HEK293 (cell line): Measurements from ENCODE around the gene CEP83.

ENCODE experiments used
- CTCF ChIA-PET: fragments of 350-600 bp; formaldehyde crosslinking; extraction: SDS; loops from one replicate; lab custom pipeline; 2021; ENCODE audit warnings: antibody characterized with exemption; lab: Yijun Ruan, JAX
- POLR2A ChIA-PET: fragments of 300-600 bp; formaldehyde crosslinking; extraction: SDS; loops from one replicate; lab custom pipeline; 2020; ENCODE audit warnings: antibody characterized with exemption, inconsistent platforms; lab: Yijun Ruan, JAX
- H3K27ac ChIP-seq: fragments of 200-500 bp; sonication (Bioruptor generic); 2 replicates; pipeline ENCODE4 v1.5.1; 2014; ENCODE audit warnings: low read depth, low read length, control low read depth, inconsistent platforms; ENCODE audit errors: extremely low read depth
- H3K36me3 ChIP-seq, 2 experiments: fragments of 200-500 bp in 1 of 2; sonication (Bioruptor generic) in 1 of 2; 1 replicate in 1 of 2; 2 replicates in 1 of 2; pipeline ENCODE4 v1.5.1; 2014 to 2017; ENCODE audit warnings: inconsistent platforms in 2 of 2, low read length in 2 of 2; ENCODE audit not compliant: control insufficient read depth in 2 of 2, insufficient read depth in 1 of 2
- H3K4me1 ChIP-seq: fragments of 200-500 bp; sonication (Bioruptor generic); 2 replicates; pipeline ENCODE4 v1.5.1; 2014; ENCODE audit warnings: mild to moderate bottlenecking, low read length, inconsistent platforms; ENCODE audit not compliant: control insufficient read depth, insufficient read depth
- H3K4me3 ChIP-seq: 2 replicates; pipeline ENCODE4 v1.5.1; 2011; ENCODE audit warnings: low read depth, mild to moderate bottlenecking, control low read depth, low read length, moderate library complexity
- H3K9me3 ChIP-seq: fragments of 200-500 bp; sonication (Bioruptor generic); 2 replicates; pipeline ENCODE4 v1.5.1; 2014; ENCODE audit warnings: low read depth, low read length, inconsistent platforms; ENCODE audit not compliant: control insufficient read depth, insufficient read depth
- EGR2 ChIP-seq: fragments of 450-650 bp; formaldehyde crosslinking; IDR thresholded peaks from 2 replicates; pipeline ENCODE4 v1.5.1; 2016; ENCODE audit warnings: low read depth, missing biosample characterization, missing genetic modification characterization
- HOXA7 ChIP-seq: sonication (generic); formaldehyde crosslinking; IDR thresholded peaks from 2 replicates; pipeline ENCODE4 v1.8.1; 2022; ENCODE audit warnings: missing genetic modification reagents, borderline replicate concordance
- MEIS1 ChIP-seq: sonication (generic); formaldehyde crosslinking; IDR thresholded peaks from 2 replicates; pipeline ENCODE4 v1.8.1; 2022; ENCODE audit warnings: missing genetic modification reagents, mild to moderate bottlenecking, borderline replicate concordance
- YY2 ChIP-seq: fragments of 450-650 bp; formaldehyde crosslinking; IDR thresholded peaks from 2 replicates; pipeline ENCODE4 v1.5.1; 2016; ENCODE audit warnings: missing biosample characterization, missing genetic modification characterization
- ZBTB20 ChIP-seq: fragments of 450-650 bp; formaldehyde crosslinking; IDR thresholded peaks from 2 replicates; pipeline ENCODE4 v1.5.1; 2016; ENCODE audit warnings: missing biosample characterization, missing genetic modification characterization
- ZNF121 ChIP-seq: fragments of 450-650 bp; formaldehyde crosslinking; IDR thresholded peaks from 2 replicates; pipeline ENCODE4 v1.5.1; 2016; ENCODE audit warnings: missing biosample characterization, missing genetic modification characterization
- ZNF140 ChIP-seq: fragments of 450-650 bp; formaldehyde crosslinking; IDR thresholded peaks from 2 replicates; pipeline ENCODE4 v1.5.1; 2016; ENCODE audit warnings: missing biosample characterization, missing genetic modification characterization
- ZNF146 ChIP-seq: fragments of 450-650 bp; formaldehyde crosslinking; IDR thresholded peaks from 2 replicates; pipeline ENCODE4 v1.5.1; 2016; ENCODE audit warnings: missing biosample characterization, missing genetic modification characterization
- ZNF174 ChIP-seq: fragments of 450-650 bp; formaldehyde crosslinking; IDR thresholded peaks from 2 replicates; pipeline ENCODE4 v1.5.0; 2017; ENCODE audit warnings: missing biosample characterization, mild to moderate bottlenecking, missing genetic modification characterization
- ZNF2 ChIP-seq: fragments of 450-650 bp; formaldehyde crosslinking; IDR thresholded peaks from 2 replicates; pipeline ENCODE4 v1.5.1; 2016; ENCODE audit warnings: missing biosample characterization, missing genetic modification characterization
- ZNF24 ChIP-seq: fragments of 450-650 bp; formaldehyde crosslinking; IDR thresholded peaks from 2 replicates; pipeline ENCODE4 v1.5.1; 2016; ENCODE audit warnings: missing biosample characterization, missing genetic modification characterization
- ZNF324 ChIP-seq: fragments of 450-650 bp; formaldehyde crosslinking; IDR thresholded peaks from 2 replicates; pipeline ENCODE4 v1.5.1; 2016; ENCODE audit warnings: missing biosample characterization, missing genetic modification characterization
- ZNF354C ChIP-seq: fragments of 450-650 bp; formaldehyde crosslinking; IDR thresholded peaks from 2 replicates; pipeline ENCODE4 v1.5.1; 2016; ENCODE audit warnings: missing biosample characterization, missing genetic modification characterization, low read depth, borderline replicate concordance
- ZNF48 ChIP-seq: fragments of 450-650 bp; formaldehyde crosslinking; IDR thresholded peaks from 2 replicates; pipeline ENCODE4 v1.5.1; 2016; ENCODE audit warnings: missing biosample characterization, missing genetic modification characterization
- ZNF521 ChIP-seq: fragments of 450-650 bp; formaldehyde crosslinking; IDR thresholded peaks from 2 replicates; pipeline ENCODE4 v1.5.1; 2017; ENCODE audit warnings: missing biosample characterization, mild to moderate bottlenecking, missing genetic modification characterization
- ZNF555 ChIP-seq: fragments of 450-650 bp; formaldehyde crosslinking; conservative IDR thresholded peaks from 2 replicates; pipeline ENCODE4 v1.5.1; 2017; ENCODE audit warnings: missing biosample characterization, mild to moderate bottlenecking, missing genetic modification characterization, inconsistent platforms
- ZNF561 ChIP-seq: fragments of 450-650 bp; IDR thresholded peaks from 2 replicates; pipeline ENCODE4 v1.5.1; 2018; ENCODE audit warnings: missing biosample characterization, missing genetic modification characterization, borderline replicate concordance
- ZNF654 ChIP-seq: fragments of 450-650 bp; formaldehyde crosslinking; IDR thresholded peaks from 2 replicates; pipeline ENCODE4 v1.5.1; 2016; ENCODE audit warnings: low read depth, missing biosample characterization, missing genetic modification characterization
- ZNF768 ChIP-seq: fragments of 450-650 bp; formaldehyde crosslinking; IDR thresholded peaks from 2 replicates; pipeline ENCODE4 v1.5.1; 2018; ENCODE audit warnings: missing biosample characterization, mild to moderate bottlenecking, missing genetic modification characterization
- ZNF830 ChIP-seq: fragments of 450-650 bp; IDR thresholded peaks from 2 replicates; pipeline ENCODE4 v1.5.0; 2018; ENCODE audit warnings: missing biosample characterization, missing genetic modification characterization, low read depth, mild to moderate bottlenecking, moderate library complexity
- TF ChIP-seq, protein P1 (sequence below): fragments of 450-650 bp; formaldehyde crosslinking; IDR thresholded peaks from 2 replicates; pipeline ENCODE4 v1.5.1; 2016; ENCODE audit warnings: missing biosample characterization, missing genetic modification characterization
- TF ChIP-seq, protein P2 (sequence below): fragments of 450-650 bp; formaldehyde crosslinking; IDR thresholded peaks from 2 replicates; pipeline ENCODE4 v1.5.1; 2016; ENCODE audit warnings: missing biosample characterization, missing genetic modification characterization, low read depth
- TF ChIP-seq, protein P3 (sequence below): fragments of 450-650 bp; formaldehyde crosslinking; IDR thresholded peaks from 2 replicates; pipeline ENCODE4 v1.5.1; 2016; ENCODE audit warnings: missing biosample characterization, missing genetic modification characterization
- TF ChIP-seq, protein P4 (sequence below): fragments of 450-650 bp; formaldehyde crosslinking; IDR thresholded peaks from 2 replicates; pipeline ENCODE4 v1.5.1; 2017; ENCODE audit warnings: missing biosample characterization, missing genetic modification characterization

CEP83 gene

DNA sequence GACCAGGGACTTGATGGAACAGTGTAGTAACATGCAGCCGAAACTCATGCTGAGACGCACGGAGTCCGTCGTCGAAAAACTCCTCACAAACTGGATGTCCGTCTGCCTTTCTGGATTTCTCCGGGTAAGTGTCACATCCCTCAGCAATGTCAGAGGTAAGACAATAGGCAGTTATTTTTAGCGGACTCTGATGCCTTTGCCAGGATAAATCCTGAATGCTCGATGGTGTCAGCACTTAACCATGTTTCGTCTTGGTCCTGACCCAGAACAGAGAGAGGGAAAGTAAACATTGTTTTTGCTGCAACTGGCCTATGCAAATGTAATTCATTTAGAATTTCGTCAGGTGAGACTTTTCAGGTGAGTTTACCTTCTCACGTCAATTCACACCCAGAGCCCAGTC lies 198.9 kb downstream of the CEP83 start (continued):
- TF ChIP-seq, protein P1, sequence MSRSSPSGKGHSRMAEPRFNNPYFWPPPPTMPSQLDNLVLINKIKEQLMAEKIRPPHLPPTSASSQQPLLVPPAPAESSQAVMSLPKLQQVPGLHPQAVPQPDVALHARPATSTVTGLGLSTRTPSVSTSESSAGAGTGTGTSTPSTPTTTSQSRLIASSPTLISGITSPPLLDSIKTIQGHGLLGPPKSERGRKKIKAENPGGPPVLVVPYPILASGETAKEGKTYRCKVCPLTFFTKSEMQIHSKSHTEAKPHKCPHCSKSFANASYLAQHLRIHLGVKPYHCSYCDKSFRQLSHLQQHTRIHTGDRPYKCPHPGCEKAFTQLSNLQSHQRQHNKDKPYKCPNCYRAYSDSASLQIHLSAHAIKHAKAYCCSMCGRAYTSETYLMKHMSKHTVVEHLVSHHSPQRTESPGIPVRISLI (tag by site-specific recombination) = no peak
- no peak for TF ChIP-seq ZNF830
- no peak for TF ChIP-seq EGR2 (tag by site-specific recombination)
- no peak for TF ChIP-seq ZNF555 (tag by site-specific recombination)

DNA sequence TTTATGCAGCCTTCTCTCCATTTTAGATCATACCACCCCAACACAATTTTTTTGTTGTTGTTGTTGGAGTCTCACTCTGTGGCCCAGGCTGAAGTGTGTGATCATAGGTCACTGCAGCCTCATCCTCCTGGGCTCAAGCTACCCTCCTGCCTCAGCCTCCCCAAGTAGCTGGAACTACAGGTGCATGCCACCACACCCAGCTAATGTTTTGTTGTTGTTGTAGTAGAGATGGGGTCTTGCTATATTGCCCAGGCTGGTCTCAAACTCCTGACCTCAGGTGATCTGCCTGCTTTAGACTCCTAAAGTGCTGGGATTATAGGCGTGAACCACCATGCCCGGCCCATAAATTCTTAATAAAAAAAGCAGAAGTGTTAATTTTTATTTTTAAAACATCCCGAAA lies 199.7 kb downstream of the CEP83 start:
- Histone ChIP-seq H3K4me1 (peaks cover 5% of the 10 kb centered on the region), H3K9me3 (no peaks in the 10 kb centered on the region), H3K27ac (no peak overlapping the region)
- TF ChIP-seq ZNF140 (tag by site-specific recombination) = no peak
- TF ChIP-seq MEIS1 (CRISPR knock-in tag) = no peak
- TF ChIP-seq ZNF121 (tag by site-specific recombination) = peak; percentile 39; the same call in 1 of the 2 replicates
- TF ChIP-seq, all 188 proteins: peak for 1
- no peak overlapping the region for H3K4me3 ChIP-seq
- H3K36me3 ChIP-seq = no peaks in the 10 kb centered on the region
- ChIA-PET CTCF (interaction anchor here (0.7 kb wide), 1 partner anchor 124 kb away, joined by 3 read pairs; no protein-coding TSS in a partner anchor), POLR2A (no interaction called here)

DNA sequence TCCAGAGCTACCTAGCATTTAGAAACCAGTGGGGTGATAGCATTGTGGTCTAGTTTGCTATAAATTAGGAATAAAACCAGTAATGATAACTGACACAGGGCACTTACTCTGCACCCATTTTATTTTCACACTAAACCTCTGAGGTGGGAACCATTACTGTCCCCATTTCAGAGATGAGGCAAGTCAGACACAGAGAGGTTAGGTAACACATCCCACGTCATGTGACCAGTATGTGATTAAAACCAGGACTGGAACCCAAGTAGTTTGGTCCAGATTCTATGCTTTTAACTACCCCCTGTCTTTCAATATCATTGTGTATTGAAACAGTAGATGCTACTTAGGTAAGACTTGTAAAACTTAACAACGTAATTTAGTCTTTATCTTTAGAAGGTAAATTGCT lies 201.1 kb downstream of the CEP83 start:
- ChIA-PET POLR2A (no interaction called here), CTCF (interaction anchor here (0.8 kb wide), 1 partner anchor 133 kb away, joined by 3 read pairs; no protein-coding TSS in a partner anchor)
- Histone ChIP-seq H3K36me3 (no peaks in the 10 kb centered on the region), H3K9me3 (no peaks in the 10 kb centered on the region), H3K4me1 (peaks cover 5% of the 10 kb centered on the region), H3K4me3 (no peak overlapping the region), H3K27ac (no peak overlapping the region)
- no peak for TF ChIP-seq ZNF768
- TF ChIP-seq ZNF24 (tag by site-specific recombination) = no peak
- TF ChIP-seq ZNF48 (tag by site-specific recombination) = no peak
- TF ChIP-seq, protein P2, sequence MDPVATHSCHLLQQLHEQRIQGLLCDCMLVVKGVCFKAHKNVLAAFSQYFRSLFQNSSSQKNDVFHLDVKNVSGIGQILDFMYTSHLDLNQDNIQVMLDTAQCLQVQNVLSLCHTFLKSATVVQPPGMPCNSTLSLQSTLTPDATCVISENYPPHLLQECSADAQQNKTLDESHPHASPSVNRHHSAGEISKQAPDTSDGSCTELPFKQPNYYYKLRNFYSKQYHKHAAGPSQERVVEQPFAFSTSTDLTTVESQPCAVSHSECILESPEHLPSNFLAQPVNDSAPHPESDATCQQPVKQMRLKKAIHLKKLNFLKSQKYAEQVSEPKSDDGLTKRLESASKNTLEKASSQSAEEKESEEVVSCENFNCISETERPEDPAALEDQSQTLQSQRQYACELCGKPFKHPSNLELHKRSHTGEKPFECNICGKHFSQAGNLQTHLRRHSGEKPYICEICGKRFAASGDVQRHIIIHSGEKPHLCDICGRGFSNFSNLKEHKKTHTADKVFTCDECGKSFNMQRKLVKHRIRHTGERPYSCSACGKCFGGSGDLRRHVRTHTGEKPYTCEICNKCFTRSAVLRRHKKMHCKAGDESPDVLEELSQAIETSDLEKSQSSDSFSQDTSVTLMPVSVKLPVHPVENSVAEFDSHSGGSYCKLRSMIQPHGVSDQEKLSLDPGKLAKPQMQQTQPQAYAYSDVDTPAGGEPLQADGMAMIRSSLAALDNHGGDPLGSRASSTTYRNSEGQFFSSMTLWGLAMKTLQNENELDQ (tag by site-specific recombination) = no peak
- TF ChIP-seq ZNF354C (tag by site-specific recombination) = no peak
- no peak for TF ChIP-seq ZNF521 (tag by site-specific recombination)
- TF ChIP-seq, protein P3, sequence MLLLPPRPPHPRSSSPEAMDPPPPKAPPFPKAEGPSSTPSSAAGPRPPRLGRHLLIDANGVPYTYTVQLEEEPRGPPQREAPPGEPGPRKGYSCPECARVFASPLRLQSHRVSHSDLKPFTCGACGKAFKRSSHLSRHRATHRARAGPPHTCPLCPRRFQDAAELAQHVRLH = no peak
- TF ChIP-seq ZNF324 (tag by site-specific recombination) = no peak
- TF ChIP-seq, protein P4, sequence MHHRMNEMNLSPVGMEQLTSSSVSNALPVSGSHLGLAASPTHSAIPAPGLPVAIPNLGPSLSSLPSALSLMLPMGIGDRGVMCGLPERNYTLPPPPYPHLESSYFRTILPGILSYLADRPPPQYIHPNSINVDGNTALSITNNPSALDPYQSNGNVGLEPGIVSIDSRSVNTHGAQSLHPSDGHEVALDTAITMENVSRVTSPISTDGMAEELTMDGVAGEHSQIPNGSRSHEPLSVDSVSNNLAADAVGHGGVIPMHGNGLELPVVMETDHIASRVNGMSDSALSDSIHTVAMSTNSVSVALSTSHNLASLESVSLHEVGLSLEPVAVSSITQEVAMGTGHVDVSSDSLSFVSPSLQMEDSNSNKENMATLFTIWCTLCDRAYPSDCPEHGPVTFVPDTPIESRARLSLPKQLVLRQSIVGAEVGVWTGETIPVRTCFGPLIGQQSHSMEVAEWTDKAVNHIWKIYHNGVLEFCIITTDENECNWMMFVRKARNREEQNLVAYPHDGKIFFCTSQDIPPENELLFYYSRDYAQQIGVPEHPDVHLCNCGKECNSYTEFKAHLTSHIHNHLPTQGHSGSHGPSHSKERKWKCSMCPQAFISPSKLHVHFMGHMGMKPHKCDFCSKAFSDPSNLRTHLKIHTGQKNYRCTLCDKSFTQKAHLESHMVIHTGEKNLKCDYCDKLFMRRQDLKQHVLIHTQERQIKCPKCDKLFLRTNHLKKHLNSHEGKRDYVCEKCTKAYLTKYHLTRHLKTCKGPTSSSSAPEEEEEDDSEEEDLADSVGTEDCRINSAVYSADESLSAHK (tag by site-specific recombination) = no peak
- TF ChIP-seq YY2 (tag by site-specific recombination) = no peak
- no peak for TF ChIP-seq ZNF2 (tag by site-specific recombination)
- TF ChIP-seq ZNF174 (tag by site-specific recombination) = no peak
- TF ChIP-seq ZBTB20 (tag by site-specific recombination) = no peak
- TF ChIP-seq ZNF654 (tag by site-specific recombination) = no peak
- TF ChIP-seq HOXA7 (CRISPR knock-in tag) = no peak
- TF ChIP-seq ZNF146 = no peak
- no peak for TF ChIP-seq ZNF561 (tag by site-specific recombination)
